Nephron progenitor cell (in vitro differentiated cells): ENCODE results near the gene COL9A3.

Experiments
- DNase-seq: peaks from one replicate; pipeline ENCODE4 v3.0.0; 2021
- H3K27ac Mint-ChIP-seq: 2 replicates; pipeline ENCODE4 v1.8.0; 2021; ENCODE audit warnings: mild to moderate bottlenecking, moderate library complexity, mixed read lengths
- H3K27me3 Mint-ChIP-seq: 2 replicates; pipeline ENCODE4 v1.8.0; 2021; ENCODE audit warnings: mild to moderate bottlenecking, low read depth, mixed read lengths; ENCODE audit not compliant: poor library complexity
- H3K36me3 Mint-ChIP-seq: 2 replicates; pipeline ENCODE4 v1.8.0; 2021; ENCODE audit warnings: low read depth, mixed read lengths
- H3K4me1 Mint-ChIP-seq: 2 replicates; pipeline ENCODE4 v1.8.0; 2021; ENCODE audit warnings: mixed read lengths
- H3K4me3 Mint-ChIP-seq: 2 replicates; pipeline ENCODE4 v1.8.0; 2021; ENCODE audit warnings: mild to moderate bottlenecking, moderate library complexity, mixed read lengths
- H3K9me3 Mint-ChIP-seq: 2 replicates; pipeline ENCODE4 v1.8.0; 2021; ENCODE audit warnings: mild to moderate bottlenecking, moderate library complexity, mixed read lengths
- CTCF ChIP-seq: fragments of 200-600 bp; sonication (generic); IDR thresholded peaks from 2 replicates; pipeline ENCODE4 v1.5.0; 2021; ENCODE audit warnings: antibody characterized with exemption

Gene COL9A3

GRCh38 chr20:62829231-62830230 lies 12.7 kb downstream of the COL9A3 start:
- H3K36me3 Mint-ChIP-seq: no peaks in the 10 kb centered on the region
- no peak for DNase-seq

GRCh38 chr20:62830251-62830650 lies 13.4 kb downstream of the COL9A3 start:
- no peaks in the 10 kb centered on the region for H3K36me3 Mint-ChIP-seq
- peaks cover 27% of the 10 kb centered on the region for H3K4me1 Mint-ChIP-seq
- no peaks in the 10 kb centered on the region for H3K9me3 Mint-ChIP-seq
- TF ChIP-seq CTCF: no peak
- H3K27ac Mint-ChIP-seq: no peak overlapping the region
- no peak for DNase-seq
- H3K4me3 Mint-ChIP-seq: no peak overlapping the region
- peaks cover 3% of the 10 kb centered on the region for H3K27me3 Mint-ChIP-seq

More at GRCh38 chr20:62829231-62830230, 12.7 kb downstream of the COL9A3 start:
- Mint-ChIP-seq H3K27ac (no peak overlapping the region), H3K27me3 (peaks cover 3% of the 10 kb centered on the region), H3K4me3 (no peak overlapping the region), H3K4me1 (peaks cover 22% of the 10 kb centered on the region), H3K9me3 (no peaks in the 10 kb centered on the region)
- TF ChIP-seq CTCF: no peak

DNA sequence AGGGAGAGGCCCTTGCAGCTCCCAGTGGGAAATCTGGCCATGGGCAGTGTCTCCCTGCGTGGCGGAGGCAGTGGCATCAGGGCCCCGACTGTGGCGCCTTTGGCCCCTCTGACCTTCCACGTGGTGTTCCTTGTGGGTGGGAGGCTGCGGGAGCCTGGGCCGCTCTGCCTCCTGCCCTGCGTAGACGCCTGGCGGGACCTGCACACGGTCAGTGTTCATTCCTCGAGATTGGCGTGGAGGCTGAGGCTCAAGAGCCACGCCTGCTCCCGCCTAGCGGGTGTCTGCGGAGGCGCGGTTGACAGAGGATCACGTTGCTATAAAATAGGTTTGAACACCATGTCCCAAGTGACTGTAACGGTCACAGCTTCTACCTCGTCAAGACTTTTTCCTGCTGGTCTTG lies 14.0 kb downstream of the COL9A3 start:
- Mint-ChIP-seq H3K9me3 (no peaks in the 10 kb centered on the region), H3K4me3 (no peak overlapping the region), H3K4me1 (peaks cover 33% of the 10 kb centered on the region), H3K36me3 (no peaks in the 10 kb centered on the region), H3K27ac (no peak overlapping the region), H3K27me3 (peaks cover 3% of the 10 kb centered on the region)
- no peak for DNase-seq
- TF ChIP-seq CTCF: no peak

- Mint-ChIP-seq H3K27ac (peak overlapping the region; percentile 48), H3K4me1 (peaks cover 37% of the 10 kb centered on the region), H3K36me3 (no peaks in the 10 kb centered on the region), H3K4me3 (no peak overlapping the region), H3K9me3 (no peaks in the 10 kb centered on the region), H3K27me3 (peaks cover 3% of the 10 kb centered on the region)
- no peak for DNase-seq
- no peak for TF ChIP-seq CTCF
Observed at GRCh38 chr20:62831361-62831788, 14.5 kb downstream of the COL9A3 start.

GRCh38 chr20:62831854-62832211 lies 15.0 kb downstream of the COL9A3 start:
- no peak for DNase-seq
- no peaks in the 10 kb centered on the region for H3K36me3 Mint-ChIP-seq
- peak overlapping the region; percentile 48 for H3K27ac Mint-ChIP-seq
- no peaks in the 10 kb centered on the region for H3K9me3 Mint-ChIP-seq
- H3K4me3 Mint-ChIP-seq: no peak overlapping the region
- H3K27me3 Mint-ChIP-seq: peaks cover 3% of the 10 kb centered on the region
- H3K4me1 Mint-ChIP-seq: peaks cover 42% of the 10 kb centered on the region
- no peak for TF ChIP-seq CTCF
